Activated T-cell treated with anti-CD3 and anti-CD28 coated beads, Interleukin-2, amount 50 U/mL, for 4 hours (primary cell): ENCODE results near the gene ASAP2. TPM values are rescaled to one million over a fixed set of nuclear protein-coding genes. Genes with fewer than 3 reads are reported as not detected.

Source experiments
- ATAC-seq, 2 donors: fragments of 200-7000 bp; cut with Tn5 transposase; one replicate each; pipeline ENCODE4 v1.10.0; 2021
- DNase-seq: peaks from one replicate; pipeline ENCODE4 v3.0.0-alpha.2; 2020
- H3K27me3 Mint-ChIP-seq: one replicate; pipeline ENCODE4 v1.8.0; 2021; ENCODE audit warnings: low read depth, mixed read lengths
- H3K36me3 Mint-ChIP-seq: one replicate; pipeline ENCODE4 v1.8.0; 2022; ENCODE audit warnings: mixed read lengths; ENCODE audit not compliant: insufficient read depth
- H3K4me1 Mint-ChIP-seq: one replicate; pipeline ENCODE4 v1.8.0; 2021; ENCODE audit warnings: low read depth, mixed read lengths
- H3K4me3 Mint-ChIP-seq: one replicate; pipeline ENCODE4 v1.8.0; 2021; ENCODE audit warnings: mild to moderate bottlenecking, moderate library complexity, mixed read lengths
- H3K9me3 Mint-ChIP-seq: one replicate; pipeline ENCODE4 v1.8.0; 2021; ENCODE audit warnings: mixed read lengths
- total RNA-seq, 3 donors: library from RNA; stranded (reverse); gene quantifications; one replicate each; pipeline ENCODE4 v1.2.1, GENCODE V29; 2021

ASAP2 gene
- total RNA-seq, 3 donors from 2014 or later = 0.13 to 0.22 (median 0.20) TPM

DNA sequence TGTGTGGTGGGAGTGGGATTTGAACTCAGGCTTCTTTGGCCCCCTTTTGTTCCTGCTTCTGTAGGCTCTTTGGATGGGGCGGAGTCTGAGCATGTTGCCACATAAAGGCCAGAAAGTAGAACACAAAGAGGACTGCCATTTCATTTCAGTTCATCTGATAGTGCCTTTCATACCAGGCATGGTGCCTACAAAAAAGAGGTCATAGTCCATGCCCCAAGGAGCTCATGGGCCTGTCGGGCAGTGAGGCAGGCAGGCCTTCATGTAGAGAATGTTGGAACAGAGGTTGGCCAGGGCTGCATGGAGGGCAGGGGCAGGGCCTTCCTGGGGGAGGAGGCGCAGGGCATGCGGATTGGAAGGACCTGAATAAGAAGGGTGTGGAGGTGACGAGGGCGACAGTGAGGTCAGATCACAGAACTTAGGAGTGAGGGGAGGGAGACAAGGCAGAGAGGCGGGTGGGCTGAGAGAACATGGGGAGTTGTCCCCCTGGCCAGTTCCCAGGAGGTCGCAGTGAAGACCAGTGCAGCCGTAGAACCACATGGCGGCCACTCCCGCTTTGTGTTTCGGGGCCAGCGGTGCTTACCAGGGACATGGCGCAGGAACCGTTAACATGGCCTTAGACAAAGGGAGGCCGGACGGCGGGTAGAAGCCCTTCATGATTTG, 167.6 kb downstream of the ASAP2 start:
- H3K36me3 Mint-ChIP-seq = no peaks in the 10 kb centered on the region
- H3K4me1 Mint-ChIP-seq = peaks cover 7% of the 10 kb centered on the region
- DNase-seq (no peak), ATAC-seq (no peak)
- peaks cover 32% of the 10 kb centered on the region for H3K27me3 Mint-ChIP-seq
- no peaks in the 10 kb centered on the region for H3K9me3 Mint-ChIP-seq
- H3K4me3 Mint-ChIP-seq = no peak overlapping the region

DNA sequence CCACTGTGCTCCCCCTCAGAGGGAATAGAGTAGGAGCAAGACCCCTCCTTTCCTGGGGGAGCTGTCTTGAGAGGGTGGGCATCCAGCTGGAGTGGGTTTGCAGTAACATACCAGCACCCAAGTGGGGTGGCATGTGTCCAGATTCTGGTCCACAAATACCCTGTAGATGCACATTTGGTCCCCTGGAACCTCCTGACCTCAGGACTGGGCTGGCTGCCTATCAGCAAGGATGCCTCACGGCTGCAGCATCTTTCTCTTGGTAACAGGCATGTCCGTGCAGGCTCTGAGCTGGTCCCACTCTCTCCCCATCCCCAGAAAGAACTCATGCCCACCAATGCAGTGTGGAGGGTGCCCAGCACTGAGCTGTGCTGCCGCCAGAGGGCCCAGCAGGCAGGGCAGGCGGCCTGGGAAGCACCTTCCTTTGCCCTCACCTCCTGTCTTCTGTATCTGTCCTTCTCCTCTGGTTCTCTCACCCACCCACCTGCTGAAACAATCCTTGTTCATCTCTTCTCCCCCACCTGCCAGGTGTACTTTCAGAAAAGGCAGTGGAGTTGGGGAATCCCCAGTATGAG, 169.3 kb downstream of the ASAP2 start:
- peaks cover 5% of the 10 kb centered on the region for H3K4me1 Mint-ChIP-seq
- H3K9me3 Mint-ChIP-seq = no peaks in the 10 kb centered on the region
- peaks cover 16% of the 10 kb centered on the region for H3K27me3 Mint-ChIP-seq
- DNase-seq (no peak), ATAC-seq (no peak)
- H3K36me3 Mint-ChIP-seq = no peaks in the 10 kb centered on the region
- no peak overlapping the region for H3K4me3 Mint-ChIP-seq

DNA sequence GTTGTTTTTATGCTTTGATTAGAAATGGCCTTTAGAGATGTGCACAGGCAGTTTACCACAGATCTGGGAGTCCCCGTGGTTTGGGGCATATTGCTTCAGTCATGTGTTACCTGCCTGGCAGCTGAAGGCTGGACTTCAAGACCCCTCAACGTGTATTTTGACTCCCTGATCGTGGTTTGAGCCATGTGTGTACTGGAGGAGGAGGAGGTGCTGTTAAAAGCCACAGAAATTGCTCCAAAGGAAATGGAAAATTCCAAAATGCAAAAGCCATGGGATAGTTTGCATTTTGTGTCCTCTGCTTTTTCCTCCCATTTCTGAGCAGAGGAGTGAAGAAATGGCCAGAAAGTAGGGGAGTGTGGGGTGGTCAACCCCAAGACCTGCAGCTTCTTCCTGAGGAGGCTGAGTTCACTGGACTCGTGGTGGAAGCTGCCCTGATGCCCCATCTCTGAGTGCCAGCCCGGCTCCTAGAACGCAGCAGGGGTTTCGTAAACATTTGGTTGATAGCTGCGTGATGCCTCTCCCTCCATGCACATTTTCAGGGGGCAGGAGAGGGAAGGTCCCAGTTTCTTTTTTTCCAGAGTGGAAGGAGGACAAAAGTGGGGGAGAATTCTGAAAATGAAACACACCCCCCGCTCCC, 171.0 kb downstream of the ASAP2 start:
- no peaks in the 10 kb centered on the region for H3K36me3 Mint-ChIP-seq
- no peaks in the 10 kb centered on the region for H3K4me1 Mint-ChIP-seq
- peaks cover 13% of the 10 kb centered on the region for H3K27me3 Mint-ChIP-seq
- DNase-seq (no peak), ATAC-seq (no peak)
- H3K9me3 Mint-ChIP-seq = no peaks in the 10 kb centered on the region
- no peak overlapping the region for H3K4me3 Mint-ChIP-seq

GRCh38 chr2:9378433-9379390, 172.1 kb downstream of the ASAP2 start:
- Mint-ChIP-seq H3K9me3 (no peaks in the 10 kb centered on the region), H3K4me3 (no peak overlapping the region), H3K4me1 (no peaks in the 10 kb centered on the region), H3K36me3 (no peaks in the 10 kb centered on the region), H3K27me3 (peaks cover 13% of the 10 kb centered on the region)
- no peak for DNase-seq
- ATAC-seq = no peak

DNA sequence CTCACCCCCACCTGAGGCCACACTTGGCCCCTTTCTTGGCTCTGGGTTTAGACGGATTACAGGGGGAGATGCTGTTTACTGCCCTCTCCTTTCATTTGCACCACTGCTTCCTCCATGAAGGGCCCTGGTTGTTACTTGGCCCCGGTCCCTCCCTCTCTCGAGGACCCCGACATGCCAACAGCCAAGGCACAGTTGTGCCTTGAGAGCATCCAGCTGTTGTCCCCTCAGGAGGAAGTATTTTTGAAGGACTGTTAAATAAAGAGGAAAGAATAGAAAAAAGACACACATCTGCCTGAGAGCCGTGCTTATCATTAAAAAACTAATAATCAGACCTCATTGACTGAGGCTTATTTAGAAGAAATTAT, 172.8 kb downstream of the ASAP2 start:
- no peaks in the 10 kb centered on the region for H3K4me1 Mint-ChIP-seq
- H3K9me3 Mint-ChIP-seq = no peaks in the 10 kb centered on the region
- ATAC-seq = no peak

DNA sequence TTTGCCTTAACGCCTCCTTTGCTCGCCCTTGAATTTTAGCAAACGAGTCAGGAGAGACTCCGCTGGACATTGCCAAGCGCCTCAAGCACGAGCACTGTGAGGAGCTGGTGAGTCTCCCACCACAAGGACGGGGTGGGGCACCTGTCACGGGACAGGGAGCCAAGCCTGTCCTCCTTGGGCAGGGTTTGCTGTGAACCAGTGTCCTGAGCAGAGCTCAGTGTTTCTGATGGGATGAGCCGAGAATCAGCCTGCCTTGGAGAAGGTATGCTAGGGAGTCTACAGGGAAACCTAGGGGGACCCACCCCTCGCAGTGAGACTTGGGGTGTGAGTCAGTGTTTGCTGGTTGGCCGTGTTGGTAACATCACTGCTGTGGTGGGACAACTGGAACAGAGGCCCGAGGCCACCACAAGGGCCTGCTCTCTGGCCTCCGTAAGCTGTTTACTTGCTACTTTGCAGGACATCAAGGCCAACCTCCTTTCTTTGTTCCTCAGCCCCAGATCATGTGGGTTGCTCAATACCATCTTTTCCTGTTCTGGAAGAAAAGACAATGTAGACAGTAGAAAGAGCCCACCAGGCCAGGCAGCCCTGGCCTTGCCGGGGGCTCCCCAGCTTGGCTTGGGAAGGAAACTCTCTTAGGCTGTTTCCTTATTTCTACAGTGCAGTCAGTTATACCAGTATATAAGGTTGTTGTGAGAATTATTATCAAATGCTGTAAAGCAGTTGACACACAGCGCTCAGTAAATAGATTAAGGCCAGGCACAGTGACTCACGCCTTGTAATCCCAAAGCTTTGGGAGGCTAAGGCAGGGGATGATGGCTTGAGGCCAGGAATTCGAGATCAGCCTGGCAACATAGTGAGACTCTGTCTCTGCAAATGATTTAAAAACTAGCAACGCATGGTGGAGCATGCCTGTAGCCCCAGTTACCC, 174.4 kb downstream of the ASAP2 start:
- no peaks in the 10 kb centered on the region for H3K36me3 Mint-ChIP-seq
- no peaks in the 10 kb centered on the region for H3K4me1 Mint-ChIP-seq
- H3K4me3 Mint-ChIP-seq = no peak overlapping the region
- peaks cover 7% of the 10 kb centered on the region for H3K27me3 Mint-ChIP-seq
- DNase-seq (no peak), ATAC-seq (no peak)
- no peaks in the 10 kb centered on the region for H3K9me3 Mint-ChIP-seq

More for the DNA sequence above, 172.8 kb downstream of the ASAP2 start:
- H3K27me3 Mint-ChIP-seq = peaks cover 7% of the 10 kb centered on the region
- DNase-seq = no peak
- H3K4me3 Mint-ChIP-seq = no peak overlapping the region
- no peaks in the 10 kb centered on the region for H3K36me3 Mint-ChIP-seq

DNA sequence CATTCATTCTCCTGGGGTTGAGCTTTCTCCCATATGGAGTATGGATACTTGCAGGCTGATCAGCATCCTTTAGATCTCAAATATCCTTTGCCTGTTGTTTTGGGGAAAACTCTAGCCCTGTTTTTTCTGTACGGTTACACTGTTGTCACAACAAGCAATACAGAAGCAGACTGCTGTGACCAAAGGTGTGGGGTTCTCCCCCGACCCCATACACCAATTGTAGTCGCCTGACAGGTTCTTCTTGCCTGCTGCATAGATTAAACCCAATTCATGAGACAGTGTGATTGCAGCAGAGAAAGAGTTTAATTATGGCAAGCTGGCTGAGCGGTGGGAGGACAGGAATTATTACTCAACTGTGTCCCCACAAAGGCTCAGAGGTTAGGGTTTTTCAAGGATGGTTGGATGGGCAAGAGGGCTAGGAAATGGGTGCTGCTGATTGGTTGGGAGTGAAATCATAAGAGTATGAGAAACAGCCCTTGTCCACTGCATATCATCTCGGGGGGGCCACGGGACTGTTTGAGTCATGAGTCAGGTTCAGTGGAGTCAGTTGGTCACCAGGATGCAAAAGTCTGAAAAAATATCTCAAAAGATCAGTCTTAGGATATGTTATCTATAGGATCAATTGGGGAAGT, 176.1 kb downstream of the ASAP2 start:
- no peak for DNase-seq
- H3K4me1 Mint-ChIP-seq = no peaks in the 10 kb centered on the region
- no peak overlapping the region for H3K4me3 Mint-ChIP-seq
- no peaks in the 10 kb centered on the region for H3K27me3 Mint-ChIP-seq
- H3K36me3 Mint-ChIP-seq = no peaks in the 10 kb centered on the region
- no peak for ATAC-seq
- no peaks in the 10 kb centered on the region for H3K9me3 Mint-ChIP-seq

- no peak for ATAC-seq
- H3K4me3 Mint-ChIP-seq = no peak overlapping the region
- DNase-seq = no peak
Observed at GRCh38 chr2:9384521-9384920, 177.9 kb downstream of the ASAP2 start.

DNA sequence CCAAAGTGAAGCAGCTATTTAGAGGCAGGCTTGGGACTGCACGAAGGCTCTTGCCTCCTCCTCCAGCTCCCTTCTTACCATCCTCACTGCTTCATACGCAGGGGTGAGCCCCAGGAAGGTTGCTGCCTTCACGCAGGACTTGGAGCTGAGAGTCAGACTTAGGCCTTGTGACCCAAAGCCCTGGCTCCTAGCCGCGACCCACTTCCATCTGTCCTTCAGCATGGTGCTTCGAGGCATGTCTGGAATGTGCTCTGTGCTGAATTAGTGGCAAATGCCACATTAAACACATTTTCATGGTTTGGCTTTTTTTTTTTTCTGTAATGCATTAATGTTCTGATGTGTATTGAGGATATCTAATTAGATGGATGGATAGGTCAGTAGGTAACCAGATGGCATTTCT, 179.2 kb downstream of the ASAP2 start:
- no peak for ATAC-seq
- no peaks in the 10 kb centered on the region for H3K9me3 Mint-ChIP-seq
- H3K36me3 Mint-ChIP-seq = no peaks in the 10 kb centered on the region
- DNase-seq = no peak
- no peaks in the 10 kb centered on the region for H3K4me1 Mint-ChIP-seq
- H3K4me3 Mint-ChIP-seq = no peak overlapping the region
- no peaks in the 10 kb centered on the region for H3K27me3 Mint-ChIP-seq

More at GRCh38 chr2:9384521-9384920, 177.9 kb downstream of the ASAP2 start:
- no peaks in the 10 kb centered on the region for H3K4me1 Mint-ChIP-seq
- no peaks in the 10 kb centered on the region for H3K27me3 Mint-ChIP-seq
- no peaks in the 10 kb centered on the region for H3K36me3 Mint-ChIP-seq
- H3K9me3 Mint-ChIP-seq = no peaks in the 10 kb centered on the region

GRCh38 chr2:9388199-9388681, 181.6 kb downstream of the ASAP2 start:
- no peaks in the 10 kb centered on the region for H3K4me1 Mint-ChIP-seq
- H3K36me3 Mint-ChIP-seq = no peaks in the 10 kb centered on the region
- ATAC-seq (no peak), DNase-seq (no peak)
- no peaks in the 10 kb centered on the region for H3K27me3 Mint-ChIP-seq
- no peaks in the 10 kb centered on the region for H3K9me3 Mint-ChIP-seq
- H3K4me3 Mint-ChIP-seq = no peak overlapping the region

- Mint-ChIP-seq H3K36me3 (no peaks in the 10 kb centered on the region), H3K4me3 (no peak overlapping the region), H3K27me3 (no peaks in the 10 kb centered on the region), H3K9me3 (no peaks in the 10 kb centered on the region), H3K4me1 (no peaks in the 10 kb centered on the region)
- ATAC-seq (no peak), DNase-seq (no peak)
Observed at GRCh38 chr2:9388950-9389911, 182.6 kb downstream of the ASAP2 start.

DNA sequence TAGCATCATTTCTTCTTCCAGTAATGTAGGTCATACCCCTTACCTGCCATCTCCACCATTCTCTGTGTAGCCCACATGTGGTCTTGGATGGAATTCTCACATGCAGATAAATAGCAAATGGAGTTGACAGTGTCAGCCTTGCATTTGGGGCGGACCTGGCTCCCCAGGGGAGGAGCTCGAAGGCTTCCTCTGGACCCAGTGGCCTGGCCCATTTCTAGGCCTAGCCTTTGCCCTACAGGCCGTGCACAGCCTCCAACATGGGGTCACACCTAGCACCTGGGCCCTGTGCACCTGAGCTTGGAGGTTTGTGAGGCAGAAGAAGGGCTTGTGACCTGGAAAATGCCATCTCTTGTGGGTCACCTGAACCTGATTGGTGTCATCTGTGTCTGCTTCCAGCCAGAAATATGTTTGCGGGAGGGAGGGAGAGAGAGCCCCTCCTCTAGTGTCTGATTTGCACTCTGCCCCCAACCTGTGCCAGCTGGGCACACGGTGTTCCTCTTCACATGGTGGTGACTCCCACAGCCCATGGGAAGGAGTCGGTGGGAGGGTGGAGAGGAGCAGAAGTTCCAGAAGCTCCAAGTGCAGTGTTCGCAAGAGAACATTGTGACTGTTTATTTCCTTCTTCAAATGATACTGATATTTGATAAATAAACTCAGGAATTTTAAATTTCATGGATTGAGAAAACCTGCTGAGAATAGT, 183.7 kb downstream of the ASAP2 start:
- no peaks in the 10 kb centered on the region for H3K36me3 Mint-ChIP-seq
- no peaks in the 10 kb centered on the region for H3K27me3 Mint-ChIP-seq
- H3K4me3 Mint-ChIP-seq = no peak overlapping the region
- no peaks in the 10 kb centered on the region for H3K4me1 Mint-ChIP-seq
- ATAC-seq (no peak), DNase-seq (no peak)
- no peaks in the 10 kb centered on the region for H3K9me3 Mint-ChIP-seq
